Central memory CD4-positive, alpha-beta T cell (primary cell): ENCODE measurements around the gene P3H2.

ENCODE experiments used
- DNase-seq: peaks from one replicate; pipeline ENCODE4 v3.0.0; 2022

P3H2 gene

DNA sequence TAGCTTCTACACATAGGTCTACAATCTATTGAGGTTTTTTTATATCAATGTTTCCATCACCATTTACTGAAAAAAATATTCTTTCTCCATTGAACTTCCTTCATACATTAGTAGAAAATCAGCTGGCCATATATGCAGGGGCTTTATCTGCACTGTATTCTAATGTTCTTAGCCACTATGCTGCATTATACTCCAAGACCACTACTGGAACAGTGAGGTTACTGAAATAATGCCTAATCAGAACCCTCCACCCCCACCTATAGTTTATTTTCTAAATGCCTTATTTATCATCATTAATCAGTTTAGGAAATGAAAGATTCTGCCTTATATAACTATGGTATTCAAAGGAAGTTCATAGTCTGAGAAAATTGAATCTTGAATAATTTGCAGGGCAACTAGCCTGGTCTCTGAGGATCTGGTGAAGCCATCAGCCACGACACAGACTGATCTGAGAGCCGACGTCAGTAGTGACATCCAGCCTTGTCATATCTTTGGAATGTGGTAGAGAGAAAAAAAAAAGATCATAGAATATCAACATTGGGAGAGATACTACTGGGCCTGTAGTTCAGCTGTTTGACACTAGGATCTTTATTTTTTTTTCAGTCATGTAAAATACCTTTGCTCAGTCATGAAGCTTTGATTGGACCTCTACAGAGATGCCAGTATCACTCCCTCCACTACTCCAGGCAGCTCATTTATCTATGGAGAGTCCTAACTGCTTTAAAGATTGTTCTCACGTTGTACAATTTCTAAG lies 66.6 kb downstream of the P3H2 start:
- DNase-seq: no peak

DNA sequence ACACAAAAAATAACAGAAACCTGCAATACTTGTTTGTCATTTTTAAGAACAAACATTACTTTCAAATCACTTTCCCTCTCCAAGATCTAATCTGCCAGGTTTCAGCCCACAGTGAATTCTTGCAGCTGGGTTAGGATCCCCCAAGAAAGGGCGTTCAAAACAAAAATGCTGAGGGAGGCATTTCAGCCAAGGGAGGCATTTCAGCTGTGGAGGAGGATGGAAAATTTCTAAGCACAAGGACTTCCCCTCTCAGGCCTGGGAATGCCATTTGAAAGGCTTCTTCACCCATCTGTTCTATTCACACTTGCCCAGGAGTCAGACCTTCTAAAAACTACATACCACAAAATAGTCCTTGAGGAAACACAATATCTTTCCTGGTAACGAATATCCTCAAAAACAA lies 69.1 kb downstream of the P3H2 start:
- no peak for DNase-seq

DNA sequence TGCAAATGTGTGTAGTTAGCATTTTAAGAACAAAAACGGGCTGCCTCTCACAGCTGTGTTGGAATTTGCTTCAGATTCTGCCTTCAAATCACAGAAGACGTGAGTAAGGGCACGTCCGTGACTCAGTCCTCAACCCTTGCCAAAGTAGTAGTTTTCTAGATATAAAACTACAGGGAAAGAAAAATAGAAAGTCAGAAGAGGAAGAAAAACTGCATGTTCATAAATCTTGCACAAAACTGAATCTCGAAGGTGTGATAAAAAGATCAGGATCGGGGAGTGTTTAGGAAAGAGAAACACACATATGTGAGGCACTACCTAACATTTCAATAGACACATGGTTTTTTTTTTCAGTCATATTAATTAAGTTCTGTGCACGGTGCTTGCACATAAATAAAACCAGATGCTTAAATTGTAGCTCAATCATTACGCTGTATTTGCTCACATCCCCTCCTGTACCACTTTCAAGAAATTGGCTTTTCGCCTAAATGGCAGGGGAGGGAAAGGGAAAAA lies 71.7 kb downstream of the P3H2 start:
- DNase-seq: no peak

DNA sequence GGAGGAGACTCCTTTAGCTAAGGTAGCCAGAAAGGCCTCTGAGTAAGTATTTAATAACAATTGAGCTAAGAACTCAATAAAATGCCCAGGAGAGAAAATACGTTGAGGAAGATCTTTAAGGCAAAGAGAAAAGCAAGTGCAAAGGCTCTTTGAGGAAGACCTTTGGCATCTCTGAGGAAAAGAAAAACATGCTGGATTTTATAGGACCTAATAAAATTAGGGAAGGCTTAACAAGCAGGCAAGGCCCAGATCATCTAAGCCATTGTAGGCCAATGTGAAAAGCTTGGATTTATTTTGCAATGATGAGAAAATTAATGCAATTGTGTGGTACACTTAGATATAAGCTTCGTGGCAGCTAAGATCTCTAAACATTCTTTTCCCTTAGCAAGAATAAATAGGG lies 75.7 kb downstream of the P3H2 start:
- DNase-seq: no peak

DNA sequence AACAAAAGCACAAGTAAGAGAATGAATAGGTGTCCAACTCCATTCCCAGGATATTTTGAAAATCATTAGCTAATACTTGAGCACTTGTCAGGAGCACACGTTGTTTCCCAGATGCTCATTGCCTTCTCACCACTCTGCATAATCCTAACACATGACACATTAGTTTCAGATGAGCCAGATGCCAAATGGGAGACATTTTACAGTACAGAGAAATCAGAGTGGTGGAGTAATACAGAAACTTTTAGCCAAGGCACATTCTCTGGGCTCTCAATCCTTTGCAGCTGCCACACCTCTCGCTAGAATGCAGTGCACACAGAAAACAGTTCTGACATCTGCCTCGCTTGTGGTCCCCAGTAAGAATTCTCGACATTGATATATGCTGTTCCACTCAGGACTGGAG lies 76.6 kb downstream of the P3H2 start:
- no peak for DNase-seq

DNA sequence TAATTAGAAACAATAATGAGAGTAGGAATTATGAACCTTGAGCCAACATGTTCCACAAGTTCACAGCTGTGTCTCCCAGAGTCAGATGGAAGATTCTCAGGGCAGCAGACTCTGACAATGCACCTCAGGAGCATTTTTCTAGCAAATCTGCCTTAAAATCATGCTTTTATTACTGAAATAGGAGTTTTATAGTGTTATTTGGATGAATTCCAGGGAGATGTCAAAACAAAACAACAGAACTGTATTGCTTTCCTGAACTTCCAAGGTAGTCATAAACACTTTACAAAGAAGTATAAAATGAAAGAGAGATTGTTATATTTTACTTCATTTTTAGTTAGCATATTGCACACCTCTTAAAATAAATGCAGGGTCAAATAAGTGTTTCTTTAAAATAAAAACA lies 77.0 kb downstream of the P3H2 start:
- DNase-seq: no peak

DNA sequence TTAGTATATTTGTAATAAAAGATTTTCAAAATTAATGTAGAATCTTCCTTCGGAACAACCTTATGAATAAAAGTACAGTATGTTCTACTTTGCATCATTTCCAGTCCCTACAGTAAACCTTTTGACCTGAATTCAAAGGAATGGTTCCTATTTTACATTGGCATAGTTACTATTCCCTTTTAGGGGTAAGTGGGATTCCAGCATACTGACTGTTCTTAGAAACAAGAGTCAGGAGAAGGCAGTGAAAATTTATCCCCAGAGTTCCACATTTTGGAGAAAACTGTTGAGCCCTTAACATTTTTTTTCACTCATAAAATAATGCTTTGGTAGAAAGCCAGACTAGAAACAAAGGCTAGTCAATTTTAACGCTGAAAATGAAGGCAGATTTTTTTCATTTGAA lies 78.1 kb downstream of the P3H2 start:
- DNase-seq: no peak

DNA sequence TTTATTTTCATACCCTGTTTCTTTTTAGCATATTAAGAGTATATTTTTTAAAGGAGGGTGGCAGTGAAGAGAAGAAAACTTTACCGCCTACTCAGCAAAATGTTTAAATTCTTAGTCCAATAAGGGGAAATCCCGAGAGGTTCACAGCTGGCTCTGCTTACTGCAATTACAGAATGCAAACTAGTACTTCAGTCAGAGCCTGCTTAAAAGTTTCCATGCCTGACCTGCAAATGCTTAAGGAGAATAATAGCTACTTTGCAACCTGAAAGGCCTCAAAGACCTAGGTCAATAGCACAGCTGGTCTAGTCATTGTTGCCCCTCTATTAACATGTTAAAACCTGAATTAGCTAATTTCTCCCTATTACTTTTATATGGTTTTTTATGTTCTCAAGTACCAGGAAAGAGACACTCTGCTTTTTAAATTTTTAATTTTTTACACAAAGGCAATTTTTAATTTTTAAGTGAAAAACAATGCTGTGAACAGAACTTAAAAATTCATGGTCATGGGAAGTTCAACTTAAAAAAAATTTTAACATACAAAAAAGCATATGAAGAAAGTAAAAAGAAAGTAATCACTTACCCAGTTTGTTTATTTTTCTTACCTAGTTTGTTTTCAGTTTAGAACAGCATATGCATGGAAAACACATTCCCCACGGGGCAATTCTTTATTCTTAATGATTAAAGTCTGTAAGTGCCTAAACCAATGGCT lies 79.2 kb downstream of the P3H2 start:
- no peak for DNase-seq

DNA sequence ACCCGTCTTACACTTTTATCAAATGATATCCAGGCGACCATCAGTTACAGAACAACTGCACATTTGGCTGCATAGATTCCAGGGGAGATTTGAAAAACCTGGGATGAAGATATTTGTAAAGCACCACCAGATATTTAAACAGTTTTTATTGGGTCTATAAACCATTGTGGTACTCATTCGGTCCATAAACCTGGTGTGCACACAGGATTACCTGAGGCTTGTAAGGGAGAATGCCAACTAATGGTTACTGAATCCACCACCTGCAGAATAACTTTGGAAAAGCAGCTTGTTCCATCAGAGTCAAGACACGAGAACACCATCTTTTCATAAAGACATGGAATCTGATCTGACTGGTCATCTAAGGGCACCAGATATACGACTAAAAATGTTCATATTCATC lies 80.6 kb downstream of the P3H2 start:
- DNase-seq: no peak

DNA sequence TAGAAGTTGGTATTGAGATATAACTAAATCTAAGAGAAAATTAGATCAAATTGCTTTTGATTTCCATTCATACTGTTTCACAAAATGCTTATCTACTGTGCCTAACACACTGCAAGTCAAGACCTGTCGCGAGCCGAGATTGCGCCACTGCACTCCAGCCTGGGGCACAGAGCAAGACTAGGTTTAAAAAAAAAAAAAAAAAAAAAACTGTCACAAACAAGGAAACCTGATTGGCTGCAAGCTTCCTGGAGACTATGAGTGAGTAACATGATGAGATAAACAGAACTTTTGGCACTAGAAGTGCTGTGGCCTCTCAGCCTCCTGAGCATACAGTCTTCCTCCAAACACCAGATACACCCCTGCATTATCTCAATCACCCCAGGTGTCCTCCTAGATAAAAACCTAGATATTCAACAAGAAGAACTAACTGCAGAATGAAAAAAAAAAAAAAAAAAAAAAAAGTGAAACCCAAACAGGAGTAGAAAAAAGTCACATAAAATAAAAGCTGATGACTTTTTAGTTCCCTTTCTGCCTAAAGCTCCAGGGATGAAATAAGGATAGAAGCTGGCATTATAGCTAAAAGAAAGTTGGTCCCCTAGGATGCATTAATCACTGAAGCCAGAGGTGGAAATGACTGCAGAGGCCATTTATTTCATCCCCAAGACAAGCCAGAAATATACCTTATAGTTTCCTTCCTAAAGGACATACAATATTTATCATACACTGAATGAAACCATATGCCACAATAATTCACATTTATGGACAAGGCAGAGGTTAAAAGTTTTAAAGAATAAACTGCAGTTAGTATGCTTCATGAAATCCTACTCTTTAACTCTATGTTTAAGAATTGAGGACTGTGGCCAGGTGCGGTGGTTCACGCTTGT lies 82.4 kb downstream of the P3H2 start:
- DNase-seq: no peak

DNA sequence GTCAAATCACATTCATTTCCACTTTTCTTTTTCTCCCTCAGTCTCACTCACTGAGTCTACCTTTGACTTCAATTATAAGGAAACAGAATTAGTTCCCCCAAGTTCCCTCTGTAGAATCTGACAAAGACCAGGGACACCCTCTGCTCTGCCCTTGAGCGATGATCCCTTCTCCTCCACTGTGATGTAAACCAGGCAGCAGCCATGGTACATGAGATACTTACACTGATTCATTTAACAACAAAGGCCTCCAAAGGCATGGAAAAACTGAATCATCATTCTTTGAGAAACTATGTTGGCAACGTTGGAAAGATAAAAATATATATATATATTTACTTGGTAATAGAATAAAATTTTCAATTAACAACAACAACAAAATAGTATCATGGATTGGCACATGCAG lies 84.1 kb downstream of the P3H2 start:
- no peak for DNase-seq

DNA sequence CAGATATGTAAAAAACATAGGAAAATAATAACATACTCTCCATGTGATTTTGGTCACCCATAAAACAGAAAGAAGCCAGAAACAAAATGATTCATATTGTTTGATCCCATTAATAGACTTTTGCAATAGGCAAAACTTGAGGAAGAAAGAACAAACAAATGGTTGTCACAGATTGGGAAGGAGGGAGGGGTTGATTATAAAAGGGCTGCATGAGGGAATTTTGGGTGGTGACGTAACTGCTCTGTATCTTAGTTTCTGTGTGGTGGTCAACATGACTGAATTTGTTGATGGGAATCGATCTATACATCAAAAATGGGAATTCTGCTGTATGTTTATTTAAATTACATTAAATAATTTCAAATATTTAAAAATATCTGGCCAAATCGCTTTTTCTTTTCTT lies 86.3 kb downstream of the P3H2 start:
- DNase-seq: no peak

DNA sequence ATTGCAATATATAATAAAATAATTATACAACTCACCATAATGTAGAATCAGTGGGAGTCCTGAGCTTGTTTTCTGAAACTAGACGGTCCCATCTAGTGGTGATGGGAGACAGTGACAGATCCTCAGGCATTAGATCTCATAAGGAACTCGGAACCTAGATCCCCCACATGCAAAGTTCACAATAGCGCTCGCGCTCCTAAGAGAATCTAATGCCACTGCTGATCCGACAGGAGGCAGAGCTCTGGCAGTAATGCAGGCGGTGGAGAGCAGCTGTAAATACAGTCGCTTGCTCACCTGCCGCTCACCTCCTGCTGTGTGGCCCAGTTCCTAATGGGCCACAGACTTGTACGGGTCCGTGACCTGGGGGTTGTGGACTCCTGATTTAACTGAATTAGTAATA lies 87.8 kb downstream of the P3H2 start:
- no peak for DNase-seq

DNA sequence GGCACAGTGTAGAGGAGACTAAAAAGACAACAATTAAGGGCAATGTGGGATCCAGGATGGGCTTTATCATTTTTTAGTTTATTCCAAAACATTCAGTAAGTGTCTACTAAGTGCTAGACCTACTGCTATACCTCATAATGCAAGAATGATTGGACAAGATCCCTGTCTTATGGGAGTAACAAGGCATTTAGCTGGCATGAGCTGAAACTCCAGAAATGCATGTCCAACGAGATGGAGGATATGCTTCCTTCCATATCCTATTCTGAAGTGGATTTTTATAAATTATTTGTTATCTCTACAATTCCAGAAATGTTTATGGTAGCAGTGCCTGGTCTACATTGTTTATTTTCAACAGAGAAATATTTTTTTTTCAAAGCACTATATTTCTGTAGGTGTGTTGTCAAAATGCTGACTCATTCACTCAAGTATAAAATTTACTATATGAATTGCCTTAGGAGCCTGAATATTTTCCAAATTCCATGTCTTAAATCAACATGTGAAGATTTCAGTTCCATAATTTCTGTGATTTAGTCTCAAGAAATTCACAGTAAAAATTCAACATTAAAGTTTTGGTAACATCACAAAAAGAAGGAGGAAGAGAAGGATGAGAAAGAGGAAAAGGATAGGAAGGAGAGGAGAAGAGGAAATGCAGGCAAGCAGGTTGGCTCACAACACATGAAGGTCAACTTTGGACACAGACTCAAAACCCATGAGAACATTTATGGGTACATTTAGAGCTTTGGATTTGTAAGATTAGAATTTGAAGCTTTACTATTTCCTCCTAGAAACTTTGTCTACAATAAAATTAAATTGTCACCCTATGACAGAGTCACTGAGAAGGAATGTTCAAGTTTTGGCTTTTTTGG lies 88.6 kb downstream of the P3H2 start:
- DNase-seq: no peak

DNA sequence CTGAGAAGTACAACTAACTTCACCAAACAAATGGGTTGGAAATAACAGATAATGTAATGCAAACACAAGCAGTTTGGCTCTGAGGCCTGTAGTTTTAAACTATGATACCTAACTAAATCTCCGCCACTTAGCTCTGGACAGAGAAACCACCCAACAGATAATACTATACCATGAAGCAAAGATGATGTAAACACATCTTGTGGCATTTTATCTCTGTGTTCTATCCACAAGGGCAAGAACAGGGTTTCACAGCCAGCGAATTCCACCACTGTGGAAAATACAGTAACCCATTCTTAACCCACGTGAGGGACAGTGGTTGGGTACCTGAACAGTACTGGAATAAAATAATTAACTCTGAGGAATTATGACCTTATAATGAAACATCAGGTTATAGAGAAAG lies 93.6 kb downstream of the P3H2 start:
- no peak for DNase-seq

DNA sequence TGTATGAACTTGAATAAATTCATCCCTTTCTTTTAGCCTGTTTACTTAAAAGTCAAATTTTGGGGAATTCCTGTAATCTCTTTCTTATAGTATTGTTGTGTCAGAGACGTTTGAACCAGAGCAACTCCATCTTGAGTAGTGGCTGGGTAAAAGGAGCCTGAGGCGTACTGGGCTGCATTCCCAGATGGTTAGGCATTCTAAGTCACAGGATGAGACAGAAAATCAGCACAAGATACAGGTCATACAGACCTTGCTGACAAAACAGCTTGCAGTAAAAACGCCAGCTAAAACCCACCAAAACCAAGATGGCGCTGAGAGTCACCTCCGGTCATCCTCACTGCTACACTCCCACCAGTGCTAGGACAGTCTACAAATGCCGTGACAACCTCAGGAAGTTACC lies 94.5 kb downstream of the P3H2 start:
- no peak for DNase-seq

DNA sequence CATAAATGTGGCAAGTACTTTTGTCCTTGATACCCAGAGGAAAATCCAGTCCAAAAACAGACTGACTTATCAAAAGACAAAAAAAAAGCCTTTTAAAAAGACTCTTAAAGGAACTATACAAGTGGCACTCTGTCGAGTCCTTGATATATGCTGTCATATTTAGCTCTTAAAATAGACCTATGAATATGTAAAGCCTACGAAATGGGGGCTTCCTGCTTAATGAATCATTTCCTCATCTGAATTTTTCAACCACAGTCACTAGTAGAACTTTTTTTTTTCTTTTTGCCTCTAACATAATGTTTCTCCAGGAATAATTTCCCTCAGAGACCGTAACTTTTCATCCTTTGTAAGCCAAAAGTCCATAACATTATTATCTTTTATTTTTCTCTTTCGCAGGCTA lies 95.8 kb downstream of the P3H2 start:
- DNase-seq: no peak

DNA sequence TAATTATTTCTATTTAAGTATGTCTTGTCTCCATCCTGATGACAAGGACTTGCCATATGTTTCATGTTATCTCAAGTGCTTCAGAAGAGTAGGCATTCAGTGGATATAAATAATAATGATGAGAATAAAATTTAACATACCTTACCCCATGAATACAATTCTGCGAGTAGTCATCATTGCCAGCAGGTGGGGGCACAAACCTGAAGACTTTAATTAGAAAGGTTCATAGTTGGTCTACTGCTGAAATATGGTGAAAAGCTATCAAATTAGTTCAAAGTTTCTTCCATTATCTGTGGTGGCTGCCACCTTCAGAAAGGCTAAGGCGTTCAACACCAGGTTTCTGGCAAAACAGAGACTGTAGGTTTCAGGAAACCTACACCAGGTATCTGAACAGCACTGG lies 100.9 kb downstream of the P3H2 start:
- DNase-seq: no peak

DNA sequence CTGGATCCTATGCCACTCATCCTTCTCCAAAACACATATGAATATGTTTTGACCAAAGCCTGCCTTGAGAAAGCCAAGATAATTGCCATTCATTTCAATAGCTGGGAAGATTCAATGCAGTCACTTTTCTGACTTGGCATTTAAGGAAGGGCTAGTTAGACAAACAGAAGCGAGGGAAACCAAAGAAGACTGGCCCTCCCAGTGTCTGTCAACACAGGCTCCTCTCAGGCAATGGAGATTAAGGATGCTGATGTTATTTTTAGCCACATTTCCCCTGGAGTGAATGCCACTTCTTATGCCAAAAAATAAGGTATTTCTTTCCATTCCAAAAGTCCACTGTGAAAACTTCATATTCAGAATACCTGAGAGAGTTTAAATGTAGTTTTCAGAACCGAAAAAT lies 101.7 kb downstream of the P3H2 start:
- no peak for DNase-seq

DNA sequence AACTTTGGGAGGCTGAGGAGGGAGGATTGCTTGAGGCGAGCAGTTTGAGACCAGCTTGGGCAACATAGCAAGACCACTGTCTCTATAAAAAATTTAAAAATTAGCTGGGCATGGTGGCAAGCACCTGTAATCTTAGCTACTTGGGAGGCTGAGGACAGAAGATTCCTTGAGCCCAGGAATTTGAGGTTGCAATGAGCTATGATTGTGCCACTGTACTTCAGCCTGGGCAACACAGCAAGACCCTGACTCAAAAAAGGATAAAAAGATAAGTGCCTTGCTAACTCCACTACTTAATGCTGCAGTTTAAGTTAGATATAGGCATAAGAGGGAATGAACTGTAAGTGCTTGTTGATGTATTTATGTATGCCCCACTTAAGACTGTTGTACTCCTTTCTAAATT lies 102.2 kb downstream of the P3H2 start:
- no peak for DNase-seq

DNA sequence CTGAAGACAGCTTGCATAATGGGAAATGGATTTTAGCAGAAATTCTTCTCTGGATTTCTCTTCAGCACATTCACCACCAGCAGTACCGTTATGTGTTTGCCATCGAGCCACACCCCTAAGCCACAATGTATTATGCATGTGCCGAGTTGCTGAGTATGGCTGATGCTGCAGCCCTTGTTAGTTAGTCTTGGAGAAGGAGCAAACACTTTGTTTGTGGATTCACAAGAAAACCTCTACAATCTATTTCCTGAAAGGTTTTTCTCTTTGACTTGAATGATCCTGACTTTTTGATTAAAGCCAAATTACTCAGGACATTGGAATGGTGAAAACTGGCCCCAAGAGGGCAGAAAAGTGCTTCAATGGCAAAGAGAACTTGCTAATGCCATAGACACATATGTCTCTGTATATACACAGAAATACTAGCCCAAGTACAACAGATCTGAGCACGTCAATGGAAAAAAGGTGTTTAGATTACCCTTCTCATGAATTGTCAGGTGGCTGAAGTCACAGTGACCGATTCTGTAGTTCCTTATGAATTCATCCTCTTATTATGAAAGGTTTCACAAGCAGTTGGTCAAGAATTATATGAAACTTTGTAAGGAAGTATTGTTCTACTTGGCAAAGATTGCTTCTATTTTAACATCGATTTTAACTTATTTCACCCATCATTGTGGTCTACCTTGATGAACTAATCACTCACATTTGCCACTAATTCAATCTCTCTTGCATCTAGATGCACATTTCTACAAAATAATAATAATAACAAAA lies 103.0 kb downstream of the P3H2 start:
- no peak for DNase-seq

DNA sequence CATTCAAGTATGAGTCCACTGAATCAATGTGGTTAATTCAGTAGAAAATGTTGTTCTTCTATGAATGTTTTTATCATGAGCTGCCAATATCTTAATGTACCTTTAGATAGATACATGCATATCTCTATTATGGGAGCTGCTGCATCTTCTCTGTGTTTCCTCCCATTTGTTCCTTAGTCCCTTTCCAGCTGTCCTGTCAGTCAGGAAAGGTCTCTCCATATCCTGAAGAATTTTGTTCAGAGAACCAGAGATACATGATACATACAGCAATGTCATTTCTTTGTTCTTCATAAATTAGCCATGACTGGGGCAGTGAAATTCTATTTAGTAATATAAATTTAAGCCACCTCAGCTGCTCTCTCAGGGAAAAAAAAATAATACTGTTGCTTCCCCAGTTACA lies 103.7 kb downstream of the P3H2 start:
- DNase-seq: no peak
